MM.1S (cell line): ENCODE measurements around the gene MLLT1.

Source experiments
- DNase-seq: peaks from one replicate; pipeline ENCODE4 v3.0.0-alpha.2; 2015
- H2AFZ ChIP-seq: fragments of 300-600 bp; sonication (generic); 2 replicates; pipeline ENCODE4 v1.6.0; 2016; ENCODE audit warnings: antibody characterized with exemption, low read length
- H3F3A ChIP-seq: fragments of 300-600 bp; sonication (generic); 2 replicates; pipeline ENCODE4 v1.6.1; 2016; ENCODE audit warnings: mild to moderate bottlenecking, antibody characterized with exemption, low read length, moderate library complexity, mixed read lengths; ENCODE audit not compliant: insufficient read depth
- H3K27ac ChIP-seq: fragments of 300-600 bp; sonication (generic); 2 replicates; pipeline ENCODE4 v1.5.1; 2016; ENCODE audit warnings: mild to moderate bottlenecking, low read length
- H3K27me3 ChIP-seq: fragments of 300-600 bp; sonication (generic); replicated peaks from 2 replicates; pipeline ENCODE4 v1.6.0; 2016; ENCODE audit warnings: low read length; ENCODE audit not compliant: insufficient read depth
- H3K36me3 ChIP-seq: fragments of 300-600 bp; sonication (generic); replicated peaks from 2 replicates; pipeline ENCODE4 v1.6.1; 2016; ENCODE audit warnings: mild to moderate bottlenecking, low read length, mixed read lengths; ENCODE audit not compliant: insufficient read depth
- H3K4me1 ChIP-seq: fragments of 300-600 bp; sonication (generic); 2 replicates; pipeline ENCODE4 v1.6.1; 2016; ENCODE audit warnings: low read length, mixed read lengths
- H3K4me2 ChIP-seq: fragments of 300-600 bp; sonication (generic); 2 replicates; pipeline ENCODE4 v1.6.0; 2016; ENCODE audit warnings: low read depth, low read length
- H3K4me3 ChIP-seq: fragments of 300-600 bp; sonication (generic); 2 replicates; pipeline ENCODE4 v1.5.1; 2016; ENCODE audit warnings: low read length, mixed read lengths
- H3K79me2 ChIP-seq: fragments of 300-600 bp; sonication (generic); 2 replicates; pipeline ENCODE4 v1.6.1; 2016; ENCODE audit warnings: mixed run types, low read length, mixed read lengths
- H3K9ac ChIP-seq: fragments of 300-600 bp; sonication (generic); 2 replicates; pipeline ENCODE4 v1.6.1; 2016; ENCODE audit warnings: low read length, mixed read lengths
- H3K9me2 ChIP-seq: fragments of 300-600 bp; sonication (generic); replicated peaks from 2 replicates; pipeline ENCODE4 v1.6.1; 2016; ENCODE audit warnings: mild to moderate bottlenecking, low read length, mixed read lengths; ENCODE audit not compliant: insufficient read depth
- H3K9me3 ChIP-seq: fragments of 300-600 bp; sonication (generic); replicated peaks from 2 replicates; pipeline ENCODE4 v1.6.1; 2016; ENCODE audit warnings: mild to moderate bottlenecking, low read length, mixed read lengths; ENCODE audit not compliant: insufficient read depth
- H4K20me1 ChIP-seq: fragments of 300-600 bp; sonication (generic); 2 replicates; pipeline ENCODE4 v1.6.1; 2016; ENCODE audit warnings: mild to moderate bottlenecking, low read length, moderate library complexity, mixed read lengths; ENCODE audit not compliant: insufficient read depth
- EZH2 ChIP-seq: fragments of 300-600 bp; sonication (generic); optimal IDR thresholded peaks from 2 replicates; pipeline ENCODE3; 2017; ENCODE audit warnings: low read depth, mild to moderate bottlenecking, antibody characterized with exemption, low read length, mixed read lengths
- EZH2phosphoT487 ChIP-seq: fragments of 300-600 bp; sonication (generic); IDR thresholded peaks from 2 replicates; pipeline ENCODE4 v1.6.1; 2018; ENCODE audit warnings: antibody characterized with exemption, low read length
- TF ChIP-seq, protein P1 (sequence below): fragments of 300-600 bp; sonication (generic); IDR thresholded peaks from 2 replicates; pipeline ENCODE4 v1.5.1; 2016; ENCODE audit warnings: antibody characterized with exemption, low read length, mixed read lengths

MLLT1 gene

DNA sequence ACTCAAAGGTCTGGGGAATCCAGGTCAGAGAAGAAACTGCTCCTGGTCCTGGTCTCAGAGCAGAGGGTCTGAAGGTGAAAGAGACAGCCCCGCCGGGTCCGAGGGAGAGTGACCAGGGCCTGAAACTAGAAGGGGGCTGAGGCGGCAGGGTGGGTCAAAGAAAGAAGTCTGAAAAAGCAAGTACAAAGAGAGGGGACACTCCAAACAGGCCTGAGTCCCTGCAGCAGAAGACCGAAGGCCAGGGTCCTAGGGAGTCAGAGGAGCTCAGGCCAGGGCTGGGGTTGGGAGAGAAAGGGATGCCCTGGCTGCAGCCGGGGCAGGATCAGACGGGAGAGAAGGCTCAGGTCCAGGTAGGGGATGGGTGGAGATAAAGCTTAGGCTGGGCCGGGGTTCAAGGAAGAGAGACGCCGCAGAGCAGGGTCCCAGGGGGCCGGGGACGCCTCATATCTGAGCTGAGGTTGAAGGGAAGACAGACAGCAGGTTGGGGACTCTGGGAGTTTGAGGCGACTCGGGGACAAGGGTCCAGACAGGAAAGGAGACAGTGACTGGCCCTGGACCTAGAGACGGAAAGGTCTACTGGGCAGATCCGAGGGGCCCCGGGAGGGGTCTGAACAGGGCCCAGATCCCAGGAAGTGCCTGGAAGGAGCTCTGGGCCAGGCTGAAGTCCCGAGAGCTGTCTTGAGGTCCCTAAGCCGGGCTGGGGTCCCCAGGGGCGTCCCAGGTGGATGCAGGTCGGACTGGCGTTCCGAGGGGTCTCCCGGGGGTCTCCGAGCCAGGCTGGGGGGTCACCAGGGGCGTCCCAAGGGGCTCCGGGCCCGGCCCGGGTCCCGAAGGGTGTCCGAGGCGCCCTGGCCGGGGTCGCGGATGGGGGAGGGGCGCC is 795 bp downstream of the MLLT1 start:
- peak overlapping the region; percentile 93 for H3K4me2 ChIP-seq
- no peaks in the 10 kb centered on the region for H3F3A ChIP-seq
- H3K4me3 ChIP-seq, result peak overlapping the region; percentile 99
- H3K27me3 ChIP-seq, result peaks cover 25% of the 10 kb centered on the region
- no peaks in the 10 kb centered on the region for H3K9me3 ChIP-seq
- peak overlapping the region; percentile 98 for H3K9ac ChIP-seq
- peak overlapping the region; percentile 75; the same call in 1 of the 2 replicates for H2AFZ ChIP-seq
- H3K79me2 ChIP-seq, result peaks cover 54% of the 10 kb centered on the region
- no peaks in the 10 kb centered on the region for H3K9me2 ChIP-seq
- no peak for TF ChIP-seq EZH2
- TF ChIP-seq EZH2phosphoT487, result no peak
- TF ChIP-seq, protein P1, sequence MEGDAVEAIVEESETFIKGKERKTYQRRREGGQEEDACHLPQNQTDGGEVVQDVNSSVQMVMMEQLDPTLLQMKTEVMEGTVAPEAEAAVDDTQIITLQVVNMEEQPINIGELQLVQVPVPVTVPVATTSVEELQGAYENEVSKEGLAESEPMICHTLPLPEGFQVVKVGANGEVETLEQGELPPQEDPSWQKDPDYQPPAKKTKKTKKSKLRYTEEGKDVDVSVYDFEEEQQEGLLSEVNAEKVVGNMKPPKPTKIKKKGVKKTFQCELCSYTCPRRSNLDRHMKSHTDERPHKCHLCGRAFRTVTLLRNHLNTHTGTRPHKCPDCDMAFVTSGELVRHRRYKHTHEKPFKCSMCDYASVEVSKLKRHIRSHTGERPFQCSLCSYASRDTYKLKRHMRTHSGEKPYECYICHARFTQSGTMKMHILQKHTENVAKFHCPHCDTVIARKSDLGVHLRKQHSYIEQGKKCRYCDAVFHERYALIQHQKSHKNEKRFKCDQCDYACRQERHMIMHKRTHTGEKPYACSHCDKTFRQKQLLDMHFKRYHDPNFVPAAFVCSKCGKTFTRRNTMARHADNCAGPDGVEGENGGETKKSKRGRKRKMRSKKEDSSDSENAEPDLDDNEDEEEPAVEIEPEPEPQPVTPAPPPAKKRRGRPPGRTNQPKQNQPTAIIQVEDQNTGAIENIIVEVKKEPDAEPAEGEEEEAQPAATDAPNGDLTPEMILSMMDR, result no peak
- H4K20me1 ChIP-seq, result peaks cover 11% of the 10 kb centered on the region; the same call in 1 of the 2 replicates
- peak overlapping the region; percentile 23; the same call in 1 of the 2 replicates for H3K27ac ChIP-seq
- DNase-seq, result peak; percentile 20
- 0 out of 2 replicates have a peak, but pooled peaks cover 4% of the 10 kb centered on the region for H3K36me3 ChIP-seq
- 0 out of 2 replicates have a peak, but pooled peaks cover 3% of the 10 kb centered on the region for H3K4me1 ChIP-seq

DNA sequence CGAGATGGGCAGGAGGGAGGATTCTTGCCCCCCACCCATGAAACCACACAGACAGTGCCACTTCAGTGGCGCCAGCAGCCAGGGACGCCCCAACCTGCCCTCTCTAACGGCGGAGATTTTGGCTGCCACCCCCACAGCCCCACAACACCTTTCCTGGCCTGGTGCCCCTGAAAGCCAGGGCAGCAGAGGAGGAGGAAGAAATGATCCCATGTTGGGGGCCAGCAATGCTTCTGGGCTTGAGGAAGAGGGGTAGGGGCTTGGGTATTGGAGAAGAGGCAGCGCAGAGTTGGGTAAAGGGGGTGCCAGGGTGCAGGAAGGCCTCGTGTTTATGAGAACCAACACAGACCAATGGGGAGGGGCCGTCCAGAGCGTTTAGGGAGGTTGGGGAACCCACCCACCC is 1.7 kb downstream of the MLLT1 start:
- Histone ChIP-seq H3K4me2 (peak overlapping the region; percentile 28; the same call in 1 of the 2 replicates), H3F3A (no peaks in the 10 kb centered on the region), H3K9me3 (no peaks in the 10 kb centered on the region), H4K20me1 (peaks cover 11% of the 10 kb centered on the region; the same call in 1 of the 2 replicates), H3K27ac (no peak overlapping the region), H3K4me3 (no peak overlapping the region), H3K9ac (no peak overlapping the region), H3K36me3 (0 out of 2 replicates have a peak, but pooled peaks cover 4% of the 10 kb centered on the region), H3K4me1 (0 out of 2 replicates have a peak, but pooled peaks cover 3% of the 10 kb centered on the region), H3K9me2 (no peaks in the 10 kb centered on the region), H3K79me2 (peaks cover 64% of the 10 kb centered on the region), H3K27me3 (peaks cover 18% of the 10 kb centered on the region), H2AFZ (no peak overlapping the region)
- TF ChIP-seq, protein P1, result no peak
- no peak for TF ChIP-seq EZH2
- TF ChIP-seq EZH2phosphoT487, result no peak
- DNase-seq, result no peak

DNA sequence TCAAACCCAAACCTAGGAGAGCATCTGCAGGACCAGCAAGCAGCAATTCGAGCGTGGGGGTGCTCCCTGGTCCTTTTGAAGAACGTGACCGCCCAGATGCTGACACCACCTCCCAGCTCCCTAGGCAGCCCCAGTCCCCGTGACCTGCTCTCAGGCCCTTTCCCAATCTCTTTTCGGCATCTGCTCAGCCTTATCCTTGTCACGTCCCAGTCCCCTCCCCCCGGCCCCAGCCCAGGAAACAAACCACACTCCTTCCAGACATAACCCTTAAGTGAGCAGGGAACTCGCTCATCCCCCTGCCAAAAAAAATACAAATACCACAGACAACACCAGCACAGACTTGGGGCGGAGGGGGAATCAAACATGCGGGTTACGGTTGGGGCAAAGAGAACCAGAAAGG is 3.3 kb downstream of the MLLT1 start:
- H3K36me3 ChIP-seq, result 0 out of 2 replicates have a peak, but pooled peaks cover 4% of the 10 kb centered on the region
- no peak overlapping the region for H3K9ac ChIP-seq
- H3F3A ChIP-seq, result no peaks in the 10 kb centered on the region
- DNase-seq, result no peak
- no peak overlapping the region for H3K4me2 ChIP-seq
- H3K27me3 ChIP-seq, result peaks cover 4% of the 10 kb centered on the region
- H3K79me2 ChIP-seq, result peaks cover 80% of the 10 kb centered on the region
- H2AFZ ChIP-seq, result no peak overlapping the region
- peaks cover 16% of the 10 kb centered on the region; the same call in 1 of the 2 replicates for H4K20me1 ChIP-seq
- no peak overlapping the region for H3K4me3 ChIP-seq
- no peak for TF ChIP-seq EZH2
- TF ChIP-seq, protein P1, result no peak
- TF ChIP-seq EZH2phosphoT487, result no peak
- no peaks in the 10 kb centered on the region for H3K9me2 ChIP-seq
- 0 out of 2 replicates have a peak, but pooled peaks cover 3% of the 10 kb centered on the region for H3K4me1 ChIP-seq
- no peak overlapping the region for H3K27ac ChIP-seq
- H3K9me3 ChIP-seq, result no peaks in the 10 kb centered on the region
